ENCODE results near the gene CDCA8.
"Not testable (repeated sequence)": the region's sequence is repeated elsewhere in the genome, so short reads cannot be mapped to it uniquely, and the experiment has no call there.

Gene CDCA8

GRCh38 chr1:37732111-37732780 lies 39.9 kb downstream of the CDCA8 start:
- in situ Hi-C loops (cut with MboI; ENCODE audit: low sequenced_read_pairs) = no loop called here

DNA sequence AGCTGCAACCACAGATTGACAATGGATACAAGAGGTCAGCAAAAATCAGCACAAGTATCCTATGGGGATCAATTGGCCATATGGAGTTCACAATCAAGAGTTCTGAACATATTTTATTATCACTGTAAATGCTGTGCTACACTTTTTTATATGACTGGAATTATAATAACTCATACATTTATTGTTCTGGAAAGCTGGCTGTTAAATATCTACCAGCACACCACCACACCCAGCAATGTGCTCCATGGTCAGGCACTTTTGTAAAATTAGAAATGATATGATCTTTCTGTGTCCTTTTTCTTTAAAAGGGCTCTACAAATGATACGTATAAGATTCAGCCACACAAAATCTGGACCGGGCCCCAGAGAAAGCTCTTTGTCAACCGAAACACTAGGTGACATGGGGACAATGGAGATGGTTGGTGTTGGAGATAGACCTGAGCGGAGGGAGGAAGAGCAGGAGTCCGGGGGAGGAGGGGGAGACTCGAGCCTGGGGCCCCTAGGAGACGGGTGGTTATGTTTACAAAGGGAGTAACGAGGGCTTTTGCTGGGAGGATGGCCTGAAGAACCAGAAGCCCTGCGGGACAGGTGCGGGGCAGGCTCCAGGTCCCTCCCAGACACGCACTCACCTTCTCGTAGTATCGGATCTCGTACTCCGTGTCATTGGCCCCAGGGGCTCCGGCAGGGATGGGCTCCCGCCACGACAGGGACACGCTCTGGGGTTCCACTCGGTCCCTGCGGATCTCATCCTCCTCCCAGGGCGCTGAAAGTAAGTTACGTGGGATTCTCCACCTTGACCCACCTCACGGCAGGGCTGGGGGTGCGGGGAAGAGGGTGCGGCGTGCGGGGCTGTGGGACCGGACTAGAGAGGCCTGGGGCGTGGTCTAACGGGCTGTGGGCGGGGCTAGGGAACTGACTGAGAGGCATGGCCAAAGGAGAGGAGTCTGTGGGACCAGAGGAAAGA lies 42.6 kb downstream of the CDCA8 start:
- in situ Hi-C loops (cut with MboI; ENCODE audit: low sequenced_read_pairs) = no loop called here

GRCh38 chr1:37737975-37738374 lies 45.7 kb downstream of the CDCA8 start:
- in situ Hi-C loops (cut with MboI; ENCODE audit: low sequenced_read_pairs) = not testable (repeated sequence)

GRCh38 chr1:37738619-37739018 lies 46.3 kb downstream of the CDCA8 start:
- in situ Hi-C loops (cut with MboI; ENCODE audit: low sequenced_read_pairs) = not testable (repeated sequence)

DNA sequence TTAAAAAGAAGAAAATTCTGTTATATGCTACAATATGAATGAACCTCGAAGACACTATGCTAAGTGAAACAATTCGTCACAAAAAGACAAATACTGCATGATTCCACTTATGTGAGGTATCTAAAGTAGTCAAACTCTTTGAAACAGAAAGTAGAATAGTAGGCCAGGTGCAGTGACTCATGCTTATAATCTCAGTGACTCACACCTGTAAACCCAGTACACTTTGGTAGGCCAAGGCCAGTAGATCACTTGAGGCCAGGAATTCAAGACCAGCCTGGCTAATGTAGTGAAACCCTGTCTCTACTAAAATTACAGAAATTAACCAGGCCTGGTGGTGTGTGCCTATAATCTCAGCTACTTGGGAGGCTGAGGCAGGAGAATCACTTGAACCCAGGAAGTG lies 46.9 kb downstream of the CDCA8 start:
- in situ Hi-C loops (cut with MboI; ENCODE audit: low sequenced_read_pairs) = no loop called here

DNA sequence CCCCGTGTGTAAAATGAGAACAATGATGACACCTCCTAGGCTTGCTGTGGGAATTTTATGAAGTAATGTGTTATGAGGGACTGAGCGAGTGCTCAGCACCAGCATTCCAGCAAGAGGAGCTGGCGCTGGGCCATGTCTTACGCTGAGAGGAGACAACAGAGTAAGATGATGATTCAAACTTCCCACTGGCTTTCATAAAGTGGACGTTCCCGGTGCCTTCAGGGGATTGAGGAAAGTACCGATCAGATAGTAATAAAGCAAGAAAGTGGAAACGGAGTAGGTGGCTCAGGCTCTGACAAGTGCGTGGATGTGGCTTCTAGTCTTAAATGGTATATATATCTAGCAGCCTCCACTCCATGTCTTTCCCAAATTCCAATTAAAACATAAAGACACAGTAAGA lies 48.8 kb downstream of the CDCA8 start:
- in situ Hi-C loops (cut with MboI; ENCODE audit: low sequenced_read_pairs) = no loop called here

- in situ Hi-C loops (cut with MboI; ENCODE audit: low sequenced_read_pairs) = no loop called here
Observed at GRCh38 chr1:37741662-37742061, 49.3 kb downstream of the CDCA8 start.

- in situ Hi-C loops (cut with MboI; ENCODE audit: low sequenced_read_pairs) = no loop called here
Observed at GRCh38 chr1:37746806-37747205, 54.5 kb downstream of the CDCA8 start.

GRCh38 chr1:37748565-37748964 lies 56.2 kb downstream of the CDCA8 start:
- in situ Hi-C loops (cut with MboI; ENCODE audit: low sequenced_read_pairs) = no loop called here

DNA sequence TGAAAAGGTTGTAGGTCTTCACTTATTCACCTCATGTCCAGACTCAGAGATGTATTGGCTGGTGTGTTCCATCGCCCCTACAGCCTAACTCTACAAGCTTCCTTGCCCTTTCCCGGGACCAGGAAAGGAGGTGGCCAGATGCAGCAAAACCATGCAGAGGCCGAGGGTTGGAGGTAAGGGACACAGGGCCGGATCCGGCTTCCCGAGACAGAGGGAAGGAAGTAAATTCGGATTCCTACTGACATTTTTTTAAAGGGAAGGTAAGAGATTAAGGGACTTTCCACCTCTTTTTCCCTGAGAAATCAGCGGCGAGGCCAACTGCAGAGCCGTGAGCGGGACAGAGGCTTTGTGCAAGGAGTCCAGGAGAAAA lies 59.9 kb downstream of the CDCA8 start:
- in situ Hi-C loops (cut with MboI; ENCODE audit: low sequenced_read_pairs) = no loop called here

DNA sequence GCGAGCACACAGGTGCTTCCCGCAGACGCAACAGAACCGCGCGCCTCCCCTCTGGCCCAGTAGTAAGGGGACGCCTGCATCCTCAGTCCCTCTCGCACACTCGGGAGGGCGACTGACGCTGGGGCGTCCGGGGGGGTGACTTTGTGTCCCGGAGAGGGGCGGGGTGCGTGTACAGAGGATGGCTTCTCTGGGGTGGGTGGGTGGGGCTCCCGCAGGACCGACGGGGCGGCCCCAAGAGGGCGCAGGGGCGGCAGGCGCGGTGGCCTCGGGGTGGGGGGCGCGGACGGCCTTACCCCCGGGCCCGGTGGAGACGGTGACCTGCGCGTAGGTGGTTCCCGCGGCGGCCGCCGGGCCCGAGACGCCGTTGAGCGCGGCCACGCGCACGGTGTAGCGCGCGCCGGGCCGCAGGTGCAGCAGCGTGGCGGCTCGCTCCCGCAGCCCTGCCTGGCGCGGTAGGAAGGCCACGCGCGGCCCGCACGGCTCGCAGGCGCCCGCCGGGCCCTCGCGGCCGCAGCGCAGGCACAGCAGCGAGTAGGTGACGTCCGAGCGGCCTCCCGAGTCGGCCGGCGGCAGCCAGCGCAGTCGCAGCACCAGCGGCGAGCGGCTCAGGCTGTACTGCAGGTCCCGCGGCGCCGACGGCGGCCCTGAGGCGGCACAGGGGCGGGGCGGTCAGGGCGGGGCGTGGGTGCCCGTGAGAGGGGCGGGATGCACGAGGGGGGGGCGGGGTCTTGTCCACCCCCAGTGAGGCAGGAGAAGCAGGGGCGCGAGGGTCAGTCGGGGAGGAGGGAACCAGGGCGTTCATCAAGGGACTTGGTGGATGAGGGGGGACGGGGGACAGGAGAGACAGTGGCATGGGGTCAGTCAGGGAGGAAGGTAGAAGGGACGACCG lies 60.5 kb downstream of the CDCA8 start:
- in situ Hi-C loops (cut with MboI; ENCODE audit: low sequenced_read_pairs) = no loop called here

DNA sequence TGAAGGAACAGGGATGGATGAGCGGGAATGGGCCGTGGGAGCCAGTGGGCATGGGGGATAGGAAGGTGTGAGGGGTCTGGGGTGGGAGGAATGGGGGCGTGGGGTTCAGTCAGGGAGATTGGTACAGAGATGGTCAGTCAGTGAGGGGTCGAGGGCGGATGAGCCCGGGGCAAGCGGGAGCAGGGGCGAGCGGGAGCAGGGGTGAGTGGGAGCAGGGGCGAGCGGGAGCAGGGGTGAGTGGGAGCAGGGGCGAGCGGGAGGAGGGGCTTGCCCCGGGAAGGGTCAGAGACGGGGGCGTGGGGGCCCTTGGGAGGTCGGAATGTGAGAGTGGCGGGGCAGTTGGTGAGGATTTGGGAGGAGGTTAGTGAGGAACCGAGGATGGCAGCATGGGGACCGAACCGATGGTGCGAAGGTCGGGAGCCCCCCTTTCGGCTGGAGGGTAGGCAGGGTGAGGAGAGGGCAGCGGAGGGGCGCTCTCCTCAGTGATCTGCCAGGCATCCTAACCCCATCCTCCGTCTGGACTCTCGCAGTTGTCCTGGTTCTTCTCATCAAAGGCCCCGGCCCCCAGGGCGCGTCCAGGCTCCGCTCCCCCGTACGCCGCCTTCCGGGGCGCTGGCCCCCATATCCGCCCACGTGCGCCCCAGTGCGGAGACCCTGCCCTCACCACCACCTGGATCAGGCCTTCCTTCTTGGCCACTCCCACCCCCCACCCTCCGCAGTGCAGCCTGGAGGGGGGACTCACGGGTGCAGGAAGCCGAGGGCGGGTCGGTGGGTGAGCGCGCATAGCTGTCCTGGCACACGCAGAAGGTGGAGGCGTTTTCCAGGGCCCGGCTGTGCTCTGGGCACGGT lies 61.4 kb downstream of the CDCA8 start:
- in situ Hi-C loops (cut with MboI; ENCODE audit: low sequenced_read_pairs) = no loop called here

GRCh38 chr1:37755290-37755689 lies 63.0 kb downstream of the CDCA8 start:
- in situ Hi-C loops (cut with MboI; ENCODE audit: low sequenced_read_pairs) = no loop called here

- in situ Hi-C loops (cut with MboI; ENCODE audit: low sequenced_read_pairs) = no loop called here
Observed at GRCh38 chr1:37755951-37756560, 63.7 kb downstream of the CDCA8 start.

All from hTERT RPE-1 (cell line).